Peyer's patch (tissue), 4 donors: ENCODE data around the gene GJD2. TPM values are rescaled to one million over a fixed set of nuclear protein-coding genes. Genes with fewer than 3 reads are reported as not detected.

ENCODE experiments used
- DNase-seq, 3 donors: peaks; one replicate each; pipeline ENCODE4 v3.0.0-alpha.2; 2017 to 2019
- H3K27ac ChIP-seq, 4 donors: fragments of 200-600 bp; sonication (generic); one replicate each; pipeline ENCODE4 v1.5.1; 2016 to 2019
- H3K27me3 ChIP-seq, 2 donors: fragments of 200-600 bp; sonication (generic); one replicate each; pipeline ENCODE4 v1.5.1; 2019
- H3K36me3 ChIP-seq, 3 donors: fragments of 200-600 bp; sonication (generic); one replicate each; pipeline ENCODE4 v1.5.1; 2016 to 2019
- H3K4me1 ChIP-seq, 4 donors: fragments of 200-600 bp; sonication (generic); one replicate each; pipeline ENCODE4 v1.5.1; 2016 to 2019
- H3K4me3 ChIP-seq, 4 donors: fragments of 200-600 bp; sonication (generic); 1 replicate in 3 of 4; 2 replicates in 1 of 4; pipeline ENCODE4 v1.5.1; 2016 to 2019; ENCODE audit warnings: mild to moderate bottlenecking in 1 of 4
- H3K9me3 ChIP-seq, 4 donors: fragments of 200-600 bp; sonication (generic); one replicate each; pipeline ENCODE4 v1.5.1; 2016 to 2019; ENCODE audit warnings: mild to moderate bottlenecking in 1 of 4
- CTCF ChIP-seq, 6 experiments: fragments of 450-650 bp in 4 of 6; fragments of 200-600 bp in 2 of 6; sonication (generic) in 1 of 6; IDR thresholded peaks; one replicate each; pipeline ENCODE4 v1.5.1; 2017 to 2019; ENCODE audit warnings: antibody characterized with exemption in 6 of 6, mild to moderate bottlenecking in 3 of 6, moderate library complexity in 1 of 6
- POLR2A ChIP-seq, 2 donors: fragments of 450-650 bp; IDR thresholded peaks; one replicate each; pipeline ENCODE4 v1.5.1; 2017; ENCODE audit warnings: antibody characterized with exemption in 2 of 2, mild to moderate bottlenecking in 2 of 2, moderate library complexity in 2 of 2
- total RNA-seq, 4 donors: library from RNA; depleted of rRNA; stranded (reverse); fragments of >200 nt; gene quantifications; one replicate each; pipeline ENCODE4 v1.1.0, GENCODE V29; 2016

Gene GJD2
- total RNA-seq, 4 donors from 2014 or later, result not detected

GRCh38 chr15:34732430-34732829, 22.4 kb downstream of the GJD2 start:
- TF ChIP-seq CTCF (IDR thresholded peaks at IDR 0.05) (no peak), POLR2A (IDR thresholded peaks at IDR 0.05) (no peak)
- Histone ChIP-seq H3K27ac (no peak overlapping the region), H3K9me3 (no peaks in the 10 kb centered on the region), H3K27me3 (no peaks in the 10 kb centered on the region), H3K4me3 (no peak overlapping the region), H3K36me3 (no peaks in the 10 kb centered on the region), H3K4me1 (no peaks in the 10 kb centered on the region)
- no peak for DNase-seq

- no peaks in the 10 kb centered on the region for H3K4me1 ChIP-seq
- H3K4me3 ChIP-seq, result no peak overlapping the region
- no peak overlapping the region for H3K27ac ChIP-seq
- TF ChIP-seq CTCF (IDR thresholded peaks at IDR 0.05) (no peak), POLR2A (IDR thresholded peaks at IDR 0.05) (no peak)
- H3K9me3 ChIP-seq, result no peaks in the 10 kb centered on the region
- no peak for DNase-seq
- H3K36me3 ChIP-seq, result no peaks in the 10 kb centered on the region
- H3K27me3 ChIP-seq, result no peaks in the 10 kb centered on the region
Observed at GRCh38 chr15:34730701-34731100, 24.1 kb downstream of the GJD2 start.

- DNase-seq, result no peak
- TF ChIP-seq CTCF (IDR thresholded peaks at IDR 0.05), result no peak
- no peak for TF ChIP-seq POLR2A (IDR thresholded peaks at IDR 0.05)
- Histone ChIP-seq H3K4me3 (no peak overlapping the region), H3K36me3 (no peaks in the 10 kb centered on the region), H3K9me3 (no peaks in the 10 kb centered on the region), H3K4me1 (no peaks in the 10 kb centered on the region), H3K27ac (no peak overlapping the region), H3K27me3 (no peaks in the 10 kb centered on the region)
Observed at GRCh38 chr15:34729886-34730285, 24.9 kb downstream of the GJD2 start.

GRCh38 chr15:34729056-34729455, 25.7 kb downstream of the GJD2 start:
- DNase-seq, result no peak

GRCh38 chr15:34726406-34727100, 28.2 kb downstream of the GJD2 start:
- no peak for DNase-seq
- H3K4me3 ChIP-seq, result no peak overlapping the region
- no peaks in the 10 kb centered on the region for H3K4me1 ChIP-seq
- no peaks in the 10 kb centered on the region for H3K36me3 ChIP-seq
- TF ChIP-seq POLR2A (IDR thresholded peaks at IDR 0.05) (no peak), CTCF (IDR thresholded peaks at IDR 0.05) (no peak)
- no peaks in the 10 kb centered on the region for H3K9me3 ChIP-seq
- no peaks in the 10 kb centered on the region for H3K27me3 ChIP-seq
- H3K27ac ChIP-seq, result no peak overlapping the region

More at GRCh38 chr15:34729056-34729455, 25.7 kb downstream of the GJD2 start:
- Histone ChIP-seq H3K4me3 (no peak overlapping the region), H3K27ac (no peak overlapping the region), H3K27me3 (no peaks in the 10 kb centered on the region), H3K36me3 (no peaks in the 10 kb centered on the region), H3K9me3 (no peaks in the 10 kb centered on the region), H3K4me1 (no peaks in the 10 kb centered on the region)
- TF ChIP-seq CTCF (IDR thresholded peaks at IDR 0.05), result no peak
- TF ChIP-seq POLR2A (IDR thresholded peaks at IDR 0.05), result no peak
